Naive B cell (primary cell): Measurements from ENCODE around the gene DCAF6. TPM values are rescaled to one million over a fixed set of nuclear protein-coding genes. Genes with fewer than 3 reads are reported as not detected.
"Not testable (repeated sequence)": the region's sequence is repeated elsewhere in the genome, so short reads cannot be mapped to it uniquely, and the experiment has no call there.

Experiments used
- ATAC-seq, 2 donors: fragments of 150-1000 bp; cut with Tn5 transposase; 2 replicates each; pipeline ENCODE4 v1.10.0; 2021; ENCODE audit warnings: low read depth in 2 of 2, mild to moderate bottlenecking in 2 of 2, moderate library complexity in 2 of 2
- DNase-seq: peaks from one replicate; pipeline ENCODE4 v3.0.0; 2022
- H3K27ac Mint-ChIP-seq, 6 donors: one replicate each; pipeline ENCODE4 v1.8.0; 2020 to 2022; ENCODE audit warnings: mild to moderate bottlenecking in 6 of 6, mixed read lengths in 6 of 6, moderate library complexity in 5 of 6, inconsistent platforms in 2 of 6
- H3K27me3 Mint-ChIP-seq, 3 donors: one replicate each; pipeline ENCODE4 v1.8.0; 2021 to 2022; ENCODE audit warnings: mixed read lengths in 3 of 3, mild to moderate bottlenecking in 1 of 3
- H3K36me3 Mint-ChIP-seq, 2 donors: one replicate each; pipeline ENCODE4 v1.8.0; 2020 to 2022; ENCODE audit warnings: mixed read lengths in 2 of 2, inconsistent platforms in 1 of 2, mild to moderate bottlenecking in 1 of 2
- H3K4me1 Mint-ChIP-seq, 3 donors: one replicate each; pipeline ENCODE4 v1.8.0; 2020 to 2022; ENCODE audit warnings: mixed read lengths in 3 of 3, inconsistent platforms in 1 of 3, mild to moderate bottlenecking in 1 of 3, moderate library complexity in 1 of 3
- H3K4me3 Mint-ChIP-seq, 8 donors: one replicate each; pipeline ENCODE4 v1.8.0; 2020 to 2022; ENCODE audit warnings: mild to moderate bottlenecking in 8 of 8, mixed read lengths in 8 of 8, moderate library complexity in 8 of 8, inconsistent platforms in 2 of 8
- H3K9me3 Mint-ChIP-seq, 7 donors: one replicate each; pipeline ENCODE4 v1.8.0; 2020 to 2022; ENCODE audit warnings: mixed read lengths in 7 of 7, mild to moderate bottlenecking in 5 of 7, inconsistent platforms in 2 of 7, moderate library complexity in 1 of 7
- polyA plus RNA-seq, 6 donors: library from polyadenylated mRNA; unstranded; fragments of 300-500 nt; fragmentation: Illumina TruSeq; gene quantifications; one replicate each; pipeline ENCODE4 v1.2.3, GENCODE V29; 2021; ENCODE audit warnings: low read depth in 6 of 6

DCAF6 gene
- polyA plus RNA-seq, 6 donors from 2014 or later = 9.9 to 19.5 (median 15.9) TPM

DNA sequence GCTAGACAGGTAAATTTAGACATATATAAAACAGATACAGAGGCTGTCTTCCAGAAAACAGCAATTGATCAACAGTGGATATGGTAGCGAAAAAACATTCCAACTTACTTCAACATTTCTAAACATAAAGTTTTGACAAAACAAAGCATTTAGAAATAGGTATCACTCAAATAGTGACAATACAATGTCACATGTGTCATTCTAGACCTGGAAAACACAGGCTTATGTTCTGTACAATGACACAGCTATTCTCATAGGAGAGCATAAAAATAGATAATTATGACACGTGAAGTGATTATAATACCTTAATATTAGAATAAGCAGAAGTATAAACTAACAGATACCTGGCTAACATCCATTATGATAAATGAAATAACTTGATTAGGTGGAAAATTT, 8.0 kb upstream of the DCAF6 start:
- Mint-ChIP-seq H3K4me3 (no peak overlapping the region), H3K27me3 (no peaks in the 10 kb centered on the region), H3K27ac (no peak overlapping the region), H3K4me1 (peaks cover 9 to 17% (median 16%) of the 10 kb centered on the region in 3 donors), H3K9me3 (no peaks in the 10 kb centered on the region), H3K36me3 (peaks cover 0 to 2% of the 10 kb centered on the region in 2 donors)
- DNase-seq (no peak), ATAC-seq (no peak)

DNA sequence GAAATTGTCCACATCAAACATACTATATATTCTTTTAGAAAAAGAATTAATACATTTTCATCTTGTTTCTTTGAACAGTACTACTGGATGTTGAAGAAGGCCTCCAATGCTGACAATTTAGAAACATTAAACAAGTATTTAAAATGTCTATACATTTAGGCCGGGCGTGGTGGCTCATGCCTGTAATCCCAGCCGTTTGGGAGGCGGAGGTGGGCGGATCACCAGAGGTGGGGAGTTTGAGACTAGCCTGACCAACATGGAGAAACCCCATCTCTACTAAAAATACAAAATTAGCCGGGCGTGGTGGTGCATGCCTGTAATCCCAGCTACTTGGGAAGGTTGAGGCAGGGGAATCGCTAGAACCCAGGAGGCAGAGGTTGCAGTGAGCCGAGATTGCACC, 7.6 kb upstream of the DCAF6 start:
- H3K36me3 Mint-ChIP-seq, H3K4me3 Mint-ChIP-seq, H3K27me3 Mint-ChIP-seq, DNase-seq, H3K27ac Mint-ChIP-seq, ATAC-seq, H3K9me3 Mint-ChIP-seq: not testable (repeated sequence)
- H3K4me1 Mint-ChIP-seq = peaks cover 13 to 21% (median 20%) of the 10 kb centered on the region in 3 donors

DNA sequence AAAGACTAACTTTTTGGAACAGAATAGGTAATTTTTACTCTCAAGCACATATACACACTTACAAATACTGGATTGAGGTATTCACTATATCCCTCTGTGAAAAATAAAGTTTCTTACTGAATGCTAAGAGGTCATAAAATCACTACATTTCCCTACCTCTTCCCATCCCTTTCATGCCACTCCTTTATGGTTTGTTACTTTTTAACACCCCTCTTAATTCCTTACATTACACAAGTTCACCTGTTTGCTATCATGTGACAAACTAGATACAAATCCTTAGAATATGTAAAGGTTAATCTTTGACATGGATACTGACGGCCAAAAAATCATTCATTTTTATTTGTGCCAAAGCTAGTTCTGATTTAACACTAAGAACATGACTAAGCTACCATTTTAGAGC, 6.8 kb upstream of the DCAF6 start:
- no peak for DNase-seq
- Mint-ChIP-seq H3K36me3 (no peaks in the 10 kb centered on the region), H3K4me1 (peaks cover 19 to 27% (median 21%) of the 10 kb centered on the region in 3 donors), H3K4me3 (no peak overlapping the region), H3K27me3 (no peaks in the 10 kb centered on the region), H3K27ac (no peak overlapping the region), H3K9me3 (no peaks in the 10 kb centered on the region)
- ATAC-seq = no peak

DNA sequence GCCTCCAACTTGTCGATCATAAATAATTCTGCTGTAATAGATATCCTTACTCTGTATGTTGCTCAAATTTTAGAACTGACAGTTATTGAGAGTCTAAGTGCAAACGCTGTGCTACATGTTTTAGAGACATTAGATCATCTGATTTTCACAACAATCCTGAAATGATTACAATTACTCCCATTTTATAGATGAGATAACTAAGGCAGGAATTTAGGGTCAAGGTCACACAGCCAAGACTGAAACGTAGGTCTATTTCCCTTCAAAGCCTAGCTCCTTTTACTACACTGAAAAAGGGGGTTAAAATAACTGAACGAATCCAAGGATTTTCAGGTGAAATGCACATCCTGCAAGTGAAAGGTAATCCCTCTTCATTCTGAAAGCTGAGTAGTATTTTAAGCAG, 2.7 kb upstream of the DCAF6 start:
- no peaks in the 10 kb centered on the region for H3K9me3 Mint-ChIP-seq
- ATAC-seq = no peak
- DNase-seq = no peak
- H3K4me3 Mint-ChIP-seq = peak overlapping the region in 1 of 8 donors; percentile 70
- H3K27me3 Mint-ChIP-seq = no peaks in the 10 kb centered on the region
- H3K36me3 Mint-ChIP-seq = no peaks in the 10 kb centered on the region
- peaks cover 24 to 46% (median 31%) of the 10 kb centered on the region in 3 donors for H3K4me1 Mint-ChIP-seq
- peak overlapping the region in 1 of 6 donors; percentile 93 for H3K27ac Mint-ChIP-seq

DNA sequence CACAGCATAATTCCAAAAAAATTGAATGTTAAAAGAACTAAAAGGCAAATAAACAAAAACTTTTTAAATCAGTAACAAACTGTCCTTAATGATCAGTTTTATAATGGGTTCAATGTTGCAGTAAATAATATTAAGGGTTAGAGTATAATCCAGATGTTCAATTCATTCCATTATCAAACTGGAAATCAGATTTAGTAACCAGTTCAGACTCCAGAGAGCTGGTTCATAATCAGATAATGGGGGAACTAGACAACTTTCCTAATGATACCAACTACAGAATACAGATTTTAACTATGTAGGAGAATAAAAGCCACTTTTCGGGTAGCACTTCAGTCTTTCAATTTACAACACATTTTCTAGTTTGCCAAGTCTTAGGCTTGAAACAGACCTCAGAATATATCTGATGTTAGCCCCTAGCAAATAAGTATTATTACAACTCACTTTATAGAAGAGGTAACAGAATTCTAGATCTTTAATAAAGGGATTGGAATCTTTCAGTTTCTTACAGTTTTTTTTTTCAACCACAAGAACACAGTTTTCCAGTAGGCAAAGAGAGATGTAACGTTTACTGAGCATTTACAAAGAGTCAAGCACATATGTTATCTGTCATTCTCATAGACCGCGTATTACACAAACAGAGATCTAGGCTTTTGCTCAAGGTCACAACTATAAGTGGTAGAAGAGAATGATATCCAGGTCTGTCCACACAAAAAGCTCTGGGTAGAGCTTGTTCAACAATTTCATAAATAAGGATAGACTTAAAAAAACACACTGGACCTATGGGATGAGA, 1.9 kb upstream of the DCAF6 start:
- Mint-ChIP-seq H3K36me3 (no peaks in the 10 kb centered on the region), H3K4me3 (peak overlapping the region; percentile 88 to 100 (median 94)), H3K9me3 (no peaks in the 10 kb centered on the region), H3K27me3 (no peaks in the 10 kb centered on the region), H3K4me1 (peaks cover 24 to 47% (median 31%) of the 10 kb centered on the region in 3 donors), H3K27ac (peak overlapping the region; percentile 88 to 100 (median 93))
- no peak for ATAC-seq
- DNase-seq = no peak

DNA sequence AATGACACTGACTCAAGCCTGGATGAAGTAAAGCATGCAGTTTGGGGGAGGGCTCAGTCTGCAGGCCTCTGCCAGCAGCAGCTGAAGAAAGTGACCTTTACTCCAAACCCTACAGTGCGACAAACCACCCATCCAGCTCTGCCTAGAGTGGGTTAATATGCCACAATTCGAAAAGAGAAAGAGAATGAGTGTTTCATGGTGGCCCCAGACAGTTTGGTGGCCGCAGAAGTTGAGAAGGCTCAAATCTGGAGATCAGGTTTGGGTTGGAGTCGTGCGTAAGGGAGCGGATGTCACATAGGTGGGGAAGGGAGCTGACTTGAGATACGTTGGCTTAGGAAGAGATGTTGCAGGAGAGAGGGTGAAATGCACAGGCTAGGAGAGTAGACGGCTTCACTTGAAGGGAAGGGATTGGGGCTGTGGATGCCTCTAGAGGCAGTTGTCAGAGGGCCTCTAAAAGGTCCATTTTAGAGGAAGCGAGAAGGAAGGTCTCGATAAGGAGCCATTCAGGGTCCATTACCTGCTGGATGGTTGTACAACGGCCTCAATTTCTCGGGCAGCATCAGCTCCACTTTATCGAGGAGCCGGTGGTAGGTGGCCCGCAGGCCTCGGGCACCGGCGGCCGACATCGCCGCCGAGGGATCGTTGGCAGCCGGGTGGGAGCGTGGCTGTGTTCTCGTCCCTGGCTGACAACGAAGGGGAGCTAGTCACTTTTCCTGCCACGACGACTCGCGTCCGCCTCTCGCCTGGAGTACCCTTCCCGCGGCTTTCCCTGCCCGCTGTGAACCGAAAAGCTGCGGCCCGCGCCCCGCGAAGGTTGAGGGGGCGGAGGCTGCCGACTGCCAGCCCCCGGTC, 1.0 kb upstream of the DCAF6 start:
- Mint-ChIP-seq H3K36me3 (no peaks in the 10 kb centered on the region), H3K9me3 (no peaks in the 10 kb centered on the region), H3K4me3 (peak overlapping the region; percentile 88 to 100 (median 94)), H3K27me3 (no peaks in the 10 kb centered on the region), H3K4me1 (peaks cover 22 to 45% (median 31%) of the 10 kb centered on the region in 3 donors), H3K27ac (peak overlapping the region; percentile 88 to 100 (median 96))
- DNase-seq (no peak), ATAC-seq (peak; percentile 11 to 13)

DNA sequence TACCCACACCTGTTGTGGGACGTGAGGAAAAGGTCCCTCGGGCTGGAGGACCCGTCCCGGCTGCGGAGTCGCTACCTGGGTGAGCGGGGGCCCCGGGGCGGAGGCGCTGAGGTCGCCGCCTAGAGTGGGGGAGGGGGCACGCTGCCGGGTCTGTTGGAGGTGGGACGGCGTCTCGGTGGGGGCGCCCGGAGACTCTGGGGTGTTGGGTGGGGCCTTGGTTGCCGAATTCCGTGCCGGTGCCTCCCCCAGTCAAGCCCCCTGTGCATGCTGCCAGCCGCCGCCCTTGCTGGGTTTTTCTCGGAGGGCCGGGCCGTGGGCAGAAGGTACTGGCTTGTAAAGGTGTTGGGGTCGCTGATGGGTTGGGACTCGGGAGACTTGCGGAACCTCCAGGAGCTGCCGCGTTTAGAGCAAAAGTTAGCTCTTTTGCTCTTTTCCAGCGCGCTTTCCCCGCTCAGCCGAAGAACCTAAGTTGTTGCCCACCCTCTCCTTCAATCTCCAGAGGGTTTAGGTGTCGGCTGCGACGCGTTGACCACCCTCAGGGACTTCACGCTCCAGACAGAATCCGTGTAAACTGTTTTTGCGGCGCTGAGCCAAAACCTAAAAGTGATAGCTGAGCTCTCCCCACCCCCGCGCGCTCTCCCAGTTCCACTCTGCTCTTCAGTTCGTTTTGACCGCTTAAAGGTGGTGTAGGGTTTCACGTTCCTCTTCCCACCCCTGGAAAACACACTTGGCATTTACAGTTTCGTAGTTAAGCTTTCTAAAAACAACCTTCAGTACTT, 636 bp downstream of the DCAF6 start, which contains the start of gene MPC2:
MPC2 (minus strand) TSS at position 143 of the 779 bp plus-strand sequence. CDS start 1,231 bp downstream, outside the sequence.
- ATAC-seq (peak; percentile 17 to 18), DNase-seq (peak; percentile 75)
- peaks cover 22 to 45% (median 37%) of the 10 kb centered on the region in 3 donors for H3K4me1 Mint-ChIP-seq
- no peaks in the 10 kb centered on the region for H3K27me3 Mint-ChIP-seq
- H3K36me3 Mint-ChIP-seq = no peaks in the 10 kb centered on the region
- peak within 1 kb of the TSS; percentile 88 to 100 (median 99) for H3K27ac Mint-ChIP-seq
- H3K4me3 Mint-ChIP-seq = peak within 1 kb of the TSS; percentile 88 to 100 (median 94)
- H3K9me3 Mint-ChIP-seq = no peaks in the 10 kb centered on the region

DNA sequence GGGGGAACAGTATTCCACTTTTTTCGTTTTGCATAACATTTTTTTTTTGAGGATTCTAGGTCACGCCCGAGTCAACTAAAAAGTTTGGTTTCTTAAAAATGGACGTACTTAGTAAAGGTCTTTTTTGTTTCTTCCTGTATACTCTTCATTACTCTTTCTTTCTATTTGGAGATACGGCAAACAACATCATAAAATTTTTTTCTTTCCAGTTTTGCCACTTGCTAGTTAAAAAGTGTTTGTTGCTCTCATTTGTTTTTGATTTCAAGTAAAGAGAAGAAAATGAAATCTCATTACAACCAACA, 1.2 kb downstream of the DCAF6 start:
- DNase-seq (no peak), ATAC-seq (no peak)
- peaks cover 22 to 41% (median 37%) of the 10 kb centered on the region in 3 donors for H3K4me1 Mint-ChIP-seq
- no peaks in the 10 kb centered on the region for H3K36me3 Mint-ChIP-seq
- H3K27me3 Mint-ChIP-seq = no peaks in the 10 kb centered on the region
- peak overlapping the region; percentile 88 to 100 (median 94) for H3K4me3 Mint-ChIP-seq
- H3K27ac Mint-ChIP-seq = peak overlapping the region; percentile 88 to 99 (median 94)
- H3K9me3 Mint-ChIP-seq = no peaks in the 10 kb centered on the region

DNA sequence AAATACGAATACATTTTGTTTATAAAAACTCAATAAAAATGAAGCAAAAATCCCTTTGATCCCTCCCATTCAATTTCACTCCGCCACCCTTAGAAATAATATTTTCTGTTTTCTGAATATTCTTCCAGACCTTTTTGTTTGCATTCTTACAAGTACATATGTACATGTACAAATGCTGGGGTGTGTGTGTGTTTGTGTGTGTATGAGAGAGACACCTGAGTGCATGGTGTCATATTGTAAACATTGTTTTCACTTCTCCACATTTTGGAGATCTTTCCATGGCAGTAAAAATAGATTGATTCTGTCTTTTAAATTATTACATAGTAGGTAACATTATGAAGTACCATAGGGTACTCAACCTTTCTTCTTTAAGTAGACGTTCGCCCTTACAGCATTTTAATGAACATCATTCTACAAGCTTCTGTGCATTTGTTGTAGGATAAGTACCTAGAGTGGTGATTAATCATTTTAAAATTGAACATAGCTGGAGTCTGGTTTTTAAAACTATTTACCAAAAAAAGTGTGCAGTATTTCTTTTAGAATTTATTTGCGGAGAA, 1.7 kb downstream of the DCAF6 start:
- H3K4me3 Mint-ChIP-seq = peak overlapping the region; percentile 35 to 99 (median 92)
- peaks cover 22 to 37% (median 36%) of the 10 kb centered on the region in 3 donors for H3K4me1 Mint-ChIP-seq

DNA sequence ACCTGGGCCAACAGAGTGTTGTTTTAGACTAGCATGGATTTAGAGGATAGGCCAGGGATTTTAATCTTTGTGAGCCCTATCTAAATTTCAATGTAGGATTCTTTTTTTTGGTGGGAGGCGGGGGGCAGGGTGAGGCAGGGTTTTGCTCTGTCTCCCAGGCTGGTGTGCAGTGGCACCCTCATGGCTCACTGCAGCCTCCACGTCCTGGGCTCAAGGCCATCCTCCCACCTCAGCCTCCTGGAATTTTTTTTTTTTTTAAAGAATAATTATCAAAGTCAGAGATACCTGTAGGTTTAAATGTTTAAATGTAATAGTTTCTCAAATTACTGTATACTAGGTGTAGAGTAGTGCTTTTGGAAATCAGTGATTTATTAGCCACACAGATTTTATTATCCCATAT, 3.8 kb downstream of the DCAF6 start:
- Mint-ChIP-seq H3K27me3 (no peaks in the 10 kb centered on the region), H3K4me1 (peaks cover 23 to 31% (median 24%) of the 10 kb centered on the region in 3 donors), H3K27ac (no peak overlapping the region), H3K9me3 (peaks cover 0 to 3% (median 0%) of the 10 kb centered on the region in 7 donors), H3K4me3 (no peak overlapping the region), H3K36me3 (no peaks in the 10 kb centered on the region)
- ATAC-seq = no peak
- DNase-seq = no peak

More for the DNA sequence above, 1.7 kb downstream of the DCAF6 start:
- no peaks in the 10 kb centered on the region for H3K9me3 Mint-ChIP-seq
- ATAC-seq (no peak), DNase-seq (no peak)
- peak overlapping the region in 5 of 6 donors; percentile 5 to 98 (median 67) for H3K27ac Mint-ChIP-seq
- H3K36me3 Mint-ChIP-seq = no peaks in the 10 kb centered on the region
- H3K27me3 Mint-ChIP-seq = no peaks in the 10 kb centered on the region

DNA sequence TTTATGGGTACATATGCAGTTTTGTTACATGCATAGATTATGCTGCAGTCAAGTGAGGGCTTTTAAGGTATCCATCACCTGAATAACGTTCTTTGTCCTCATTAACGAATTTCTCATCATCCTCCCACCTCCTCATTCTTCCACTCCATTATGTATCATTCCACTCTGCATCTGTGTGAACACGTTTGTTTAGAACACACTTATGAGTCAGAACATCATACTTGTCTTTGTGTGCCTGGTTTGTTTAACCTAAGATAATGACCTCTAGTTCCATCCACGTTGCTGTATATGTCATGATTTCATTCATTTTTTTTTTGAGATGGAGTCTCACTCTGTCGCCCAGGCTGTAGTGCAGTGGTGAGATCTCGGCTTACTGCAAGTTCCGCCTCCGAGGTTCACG, 7.1 kb downstream of the DCAF6 start:
- ATAC-seq (no peak), DNase-seq (no peak)
- H3K36me3 Mint-ChIP-seq = peaks cover 0 to 7% of the 10 kb centered on the region in 2 donors
- H3K4me1 Mint-ChIP-seq = peaks cover 25 to 38% (median 27%) of the 10 kb centered on the region in 3 donors
- no peaks in the 10 kb centered on the region for H3K27me3 Mint-ChIP-seq
- H3K4me3 Mint-ChIP-seq = no peak overlapping the region
- peaks cover 0 to 6% (median 0%) of the 10 kb centered on the region in 7 donors for H3K9me3 Mint-ChIP-seq
- peak overlapping the region in 2 of 6 donors; percentile 43 to 73 for H3K27ac Mint-ChIP-seq

DNA sequence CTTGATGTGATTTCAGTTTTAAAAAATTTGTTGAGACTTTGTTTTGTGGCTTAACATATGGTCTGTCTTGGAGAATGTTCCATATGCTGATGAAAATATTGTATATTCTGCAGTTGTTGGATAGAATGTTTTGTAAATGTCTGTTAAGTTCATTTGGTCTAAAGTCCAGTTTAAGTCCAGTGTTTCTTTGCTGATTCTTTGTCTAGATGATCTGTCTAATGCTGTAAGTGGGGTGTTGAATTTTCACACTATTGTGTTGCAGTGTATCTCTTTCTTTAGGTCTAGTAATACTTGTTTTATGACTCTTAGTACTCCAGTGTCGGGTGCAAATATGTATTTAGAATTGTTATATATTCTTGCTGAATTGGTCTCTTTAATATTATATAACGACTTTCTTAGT, 11.2 kb downstream of the DCAF6 start:
- H3K27me3 Mint-ChIP-seq = no peaks in the 10 kb centered on the region
- peaks cover 26 to 32% (median 27%) of the 10 kb centered on the region in 3 donors for H3K4me1 Mint-ChIP-seq
- H3K4me3 Mint-ChIP-seq = no peak overlapping the region
- peaks cover 7 to 13% of the 10 kb centered on the region in 2 donors for H3K36me3 Mint-ChIP-seq
- no peak for DNase-seq
- ATAC-seq = no peak
- H3K9me3 Mint-ChIP-seq = peaks cover 0 to 6% (median 0%) of the 10 kb centered on the region in 7 donors
- H3K27ac Mint-ChIP-seq = peak overlapping the region in 1 of 6 donors; percentile 3

DNA sequence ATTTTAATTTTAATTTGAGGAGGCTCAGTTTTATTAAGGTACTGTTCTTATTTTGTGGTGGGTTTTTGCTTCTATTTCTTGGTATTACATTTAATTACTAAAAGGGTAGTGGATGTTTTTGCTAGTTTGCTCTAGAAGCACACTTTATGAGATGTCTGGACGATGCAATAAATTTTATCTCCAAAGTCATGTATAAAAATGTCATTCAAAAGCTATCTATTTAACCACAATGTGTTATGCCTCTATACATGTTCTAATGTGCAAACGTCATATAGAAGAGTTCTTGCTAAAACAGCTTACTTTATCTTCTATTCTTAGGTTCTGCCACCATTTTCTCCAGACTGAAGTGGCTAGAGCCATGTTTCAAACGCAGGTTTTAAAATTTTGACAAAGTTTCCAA, 13.3 kb downstream of the DCAF6 start:
- Mint-ChIP-seq H3K36me3 (peaks cover 15 to 20% of the 10 kb centered on the region in 2 donors), H3K9me3 (peaks cover 0 to 3% (median 0%) of the 10 kb centered on the region in 7 donors), H3K4me3 (no peak overlapping the region), H3K27ac (no peak overlapping the region), H3K27me3 (no peaks in the 10 kb centered on the region), H3K4me1 (peaks cover 19 to 26% (median 24%) of the 10 kb centered on the region in 3 donors)
- ATAC-seq (no peak), DNase-seq (no peak)
